Right atrium auricular region (tissue), 2 donors: ENCODE measurements around the gene CLDN34. TPM values are rescaled to one million over a fixed set of nuclear protein-coding genes. Genes with fewer than 3 reads are reported as not detected.

Source experiments
- DNase-seq: peaks from one replicate; pipeline ENCODE4 v3.0.0-alpha.2; 2019; ENCODE audit warnings: low spot score
- H3K27ac ChIP-seq, 2 donors: fragments of 200-600 bp; sonication (generic); 1 replicate in 1 of 2; 2 replicates in 1 of 2; pipeline ENCODE4 v1.5.1; 2016 to 2019
- H3K27me3 ChIP-seq, 2 donors: fragments of 200-600 bp; sonication (generic); one replicate each; pipeline versions ENCODE4 v1.5.1 to v1.6.0; 2017 to 2019
- H3K36me3 ChIP-seq: fragments of 200-600 bp; sonication (generic); one replicate; pipeline ENCODE4 v1.5.1; 2016
- H3K4me1 ChIP-seq, 2 donors: fragments of 200-600 bp; sonication (generic); one replicate each; pipeline versions ENCODE4 v1.5.1 to v1.6.0; 2017 to 2019
- H3K4me3 ChIP-seq, 2 donors: fragments of 200-600 bp; sonication (generic); 1 replicate in 1 of 2; 2 replicates in 1 of 2; pipeline ENCODE4 v1.5.1; 2017 to 2019; ENCODE audit warnings: mild to moderate bottlenecking in 1 of 2, moderate library complexity in 1 of 2
- H3K9me3 ChIP-seq, 2 donors: fragments of 200-600 bp; sonication (generic); one replicate each; pipeline ENCODE4 v1.5.1; 2019
- CTCF ChIP-seq, 2 donors: fragments of 200-600 bp; sonication (generic); IDR thresholded peaks; one replicate each; pipeline ENCODE4 v1.5.1; 2019; ENCODE audit warnings: antibody characterized with exemption in 2 of 2
- total RNA-seq, 2 donors: library from RNA; depleted of rRNA; stranded (reverse); fragments of >200 nt; gene quantifications; one replicate each; pipeline ENCODE4 v1.1.0, GENCODE V29; 2016

CLDN34 gene
- total RNA-seq, 2 donors from 2014 or later: not detected

GRCh38 chrX:9942086-9942485 is 25.1 kb upstream of the CLDN34 start:
- H3K4me3 ChIP-seq: no peak overlapping the region
- H3K4me1 ChIP-seq: no peaks in the 10 kb centered on the region
- no peak for TF ChIP-seq CTCF (IDR thresholded peaks at IDR 0.05)
- H3K36me3 ChIP-seq: no peaks in the 10 kb centered on the region
- DNase-seq: no peak
- no peaks in the 10 kb centered on the region for H3K27me3 ChIP-seq
- H3K9me3 ChIP-seq: peaks cover 0 to 6% of the 10 kb centered on the region in 2 donors
- no peak overlapping the region for H3K27ac ChIP-seq

GRCh38 chrX:9943420-9943819 is 23.7 kb upstream of the CLDN34 start:
- H3K4me3 ChIP-seq: no peak overlapping the region
- H3K36me3 ChIP-seq: no peaks in the 10 kb centered on the region
- peaks cover 0 to 6% of the 10 kb centered on the region in 2 donors for H3K9me3 ChIP-seq
- no peaks in the 10 kb centered on the region for H3K4me1 ChIP-seq
- DNase-seq: no peak
- H3K27me3 ChIP-seq: no peaks in the 10 kb centered on the region
- H3K27ac ChIP-seq: no peak overlapping the region
- no peak for TF ChIP-seq CTCF (IDR thresholded peaks at IDR 0.05)

GRCh38 chrX:9947131-9947794 is 19.9 kb upstream of the CLDN34 start:
- no peak for DNase-seq
- no peak for TF ChIP-seq CTCF (IDR thresholded peaks at IDR 0.05)
- peaks cover 0 to 6% of the 10 kb centered on the region in 2 donors for H3K9me3 ChIP-seq
- no peaks in the 10 kb centered on the region for H3K36me3 ChIP-seq
- H3K4me1 ChIP-seq: no peaks in the 10 kb centered on the region
- H3K4me3 ChIP-seq: no peak overlapping the region
- no peak overlapping the region for H3K27ac ChIP-seq
- no peaks in the 10 kb centered on the region for H3K27me3 ChIP-seq

GRCh38 chrX:9948406-9948805 is 18.8 kb upstream of the CLDN34 start:
- Histone ChIP-seq H3K9me3 (peaks cover 0 to 15% of the 10 kb centered on the region in 2 donors), H3K4me3 (no peak overlapping the region), H3K4me1 (no peaks in the 10 kb centered on the region), H3K36me3 (no peaks in the 10 kb centered on the region), H3K27ac (no peak overlapping the region), H3K27me3 (no peaks in the 10 kb centered on the region)
- TF ChIP-seq CTCF (IDR thresholded peaks at IDR 0.05): no peak
- no peak for DNase-seq

- Histone ChIP-seq H3K27me3 (no peaks in the 10 kb centered on the region), H3K4me1 (no peaks in the 10 kb centered on the region), H3K27ac (no peak overlapping the region), H3K9me3 (peaks cover 0 to 15% of the 10 kb centered on the region in 2 donors), H3K4me3 (no peak overlapping the region), H3K36me3 (no peaks in the 10 kb centered on the region)
- DNase-seq: no peak
- no peak for TF ChIP-seq CTCF (IDR thresholded peaks at IDR 0.05)
Measured at GRCh38 chrX:9952300-9952699, 14.9 kb upstream of the CLDN34 start.

- H3K36me3 ChIP-seq: no peaks in the 10 kb centered on the region
Measured at GRCh38 chrX:9953396-9953795, 13.8 kb upstream of the CLDN34 start.

More at GRCh38 chrX:9953396-9953795, 13.8 kb upstream of the CLDN34 start:
- Histone ChIP-seq H3K9me3 (peaks cover 0 to 15% of the 10 kb centered on the region in 2 donors), H3K4me3 (no peak overlapping the region), H3K4me1 (no peaks in the 10 kb centered on the region), H3K27ac (no peak overlapping the region), H3K27me3 (no peaks in the 10 kb centered on the region)
- DNase-seq: no peak
- no peak for TF ChIP-seq CTCF (IDR thresholded peaks at IDR 0.05)
